ENCODE data around the gene ZNF260.

GRCh38 chr19:36489118-36489919 lies 38.8 kb downstream of the ZNF260 start, which contains the start of gene ZNF566:
- TF ChIP-seq, protein P1, sequence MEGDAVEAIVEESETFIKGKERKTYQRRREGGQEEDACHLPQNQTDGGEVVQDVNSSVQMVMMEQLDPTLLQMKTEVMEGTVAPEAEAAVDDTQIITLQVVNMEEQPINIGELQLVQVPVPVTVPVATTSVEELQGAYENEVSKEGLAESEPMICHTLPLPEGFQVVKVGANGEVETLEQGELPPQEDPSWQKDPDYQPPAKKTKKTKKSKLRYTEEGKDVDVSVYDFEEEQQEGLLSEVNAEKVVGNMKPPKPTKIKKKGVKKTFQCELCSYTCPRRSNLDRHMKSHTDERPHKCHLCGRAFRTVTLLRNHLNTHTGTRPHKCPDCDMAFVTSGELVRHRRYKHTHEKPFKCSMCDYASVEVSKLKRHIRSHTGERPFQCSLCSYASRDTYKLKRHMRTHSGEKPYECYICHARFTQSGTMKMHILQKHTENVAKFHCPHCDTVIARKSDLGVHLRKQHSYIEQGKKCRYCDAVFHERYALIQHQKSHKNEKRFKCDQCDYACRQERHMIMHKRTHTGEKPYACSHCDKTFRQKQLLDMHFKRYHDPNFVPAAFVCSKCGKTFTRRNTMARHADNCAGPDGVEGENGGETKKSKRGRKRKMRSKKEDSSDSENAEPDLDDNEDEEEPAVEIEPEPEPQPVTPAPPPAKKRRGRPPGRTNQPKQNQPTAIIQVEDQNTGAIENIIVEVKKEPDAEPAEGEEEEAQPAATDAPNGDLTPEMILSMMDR (conservative IDR thresholded peaks at IDR 0.05 in 1 of 2, IDR thresholded peaks at IDR 0.05 in 1 of 2; ENCODE audit: low read depth in 1 of 2, low read length in 2 of 2): no peak
- TF ChIP-seq EZH2 (IDR thresholded peaks at IDR 0.05; ENCODE audit: low read length, missing control alignments): no peak
